K562 (cell line): ENCODE data around the gene RNFT2. TPM values are rescaled to one million over a fixed set of nuclear protein-coding genes. Genes with fewer than 3 reads are reported as not detected.

ENCODE experiments used
- ARNT ChIP-seq, 2 experiments: fragments of 450-650 bp; IDR thresholded peaks; 2 replicates each; pipeline ENCODE4 v1.6.1; 2016; ENCODE audit warnings: mild to moderate bottlenecking in 1 of 2
- BCOR ChIP-seq: fragments of 450-650 bp; IDR thresholded peaks from 2 replicates; pipeline ENCODE4 v1.6.1; 2016
- CBFA2T2 ChIP-seq: fragments of 450-650 bp; conservative IDR thresholded peaks from 2 replicates; pipeline ENCODE4 v1.6.1; 2017; ENCODE audit warnings: mild to moderate bottlenecking
- CHD2 ChIP-seq: IDR thresholded peaks from 2 replicates; pipeline ENCODE4 v1.6.1; 2011; ENCODE audit warnings: low read depth, low read length
- KHSRP ChIP-seq: fragments of 450-650 bp; IDR thresholded peaks from 2 replicates; pipeline ENCODE4 v1.6.1; 2017
- LCOR ChIP-seq: sonication (generic); formaldehyde crosslinking; IDR thresholded peaks from 2 replicates; pipeline ENCODE4 v1.8.0; 2022; ENCODE audit warnings: mild to moderate bottlenecking, missing genetic modification reagents
- MTA3 ChIP-seq: fragments of 450-650 bp; formaldehyde crosslinking; IDR thresholded peaks from 2 replicates; pipeline ENCODE4 v1.6.1; 2017; ENCODE audit warnings: mild to moderate bottlenecking, borderline replicate concordance
- SNIP1 ChIP-seq: fragments of 450-650 bp; IDR thresholded peaks from 2 replicates; pipeline ENCODE4 v1.7.1; 2017; ENCODE audit warnings: low read depth, mild to moderate bottlenecking
- STAT5B ChIP-seq: fragments of 250-450 bp; sonication (Bioruptor Pico); IDR thresholded peaks from 2 replicates; pipeline ENCODE4 v1.8.0; 2021; ENCODE audit warnings: mild to moderate bottlenecking, inconsistent platforms
- ZNF263 ChIP-seq: sonication (generic); formaldehyde crosslinking; IDR thresholded peaks from 2 replicates; pipeline ENCODE4 v1.8.0; 2022; ENCODE audit warnings: mild to moderate bottlenecking, missing genetic modification reagents, borderline replicate concordance
- polyA plus RNA-seq, 8 experiments: library from polyadenylated mRNA; depleted of rRNA in 4 of 8; stranded (reverse) in 5 of 8; unstranded in 3 of 8; fragments of >200 nt; fragmentation: Nextera tagmentation in 2 of 8; fragmentation: Illumina TruSeq in 1 of 8; extraction: Ambion mirVana in 2 of 8; extraction: Trizol in 1 of 8; gene quantifications; 2 replicates each; pipeline versions ENCODE4 v1.2.1 to v1.2.3, GENCODE V29; 2011 to 2014; ENCODE audit warnings: inconsistent platforms in 1 of 8, missing spikeins in 1 of 8
- total RNA-seq, 7 experiments: library from RNA; depleted of rRNA in 6 of 7; stranded (reverse); fragments of >200 nt in 6 of 7; fragmentation: Illumina TruSeq in 2 of 7; extraction: Trizol in 2 of 7; gene quantifications; 2 replicates each; pipeline versions ENCODE4 v1.2.1 to v1.2.3, GENCODE V29; 2011 to 2021; ENCODE audit warnings: low replicate concordance in 1 of 7
- TF ChIP-seq, protein P1 (sequence below): fragments of 450-650 bp; IDR thresholded peaks from 2 replicates; pipeline ENCODE4 v1.6.1; 2016; ENCODE audit warnings: mild to moderate bottlenecking, moderate library complexity
- TF ChIP-seq, protein P2 (sequence below): fragments of 250-450 bp; sonication (Bioruptor Pico); IDR thresholded peaks from 2 replicates; pipeline ENCODE4 v1.4.0; 2020; ENCODE audit warnings: mild to moderate bottlenecking

The RNFT2 gene
- total and polyA plus RNA-seq, 9 of the 15 experiments (the other 6 are each of a cell fraction or from before 2014, with no cell fraction given): 3.6 to 26.3 (median 9.5) TPM

DNA sequence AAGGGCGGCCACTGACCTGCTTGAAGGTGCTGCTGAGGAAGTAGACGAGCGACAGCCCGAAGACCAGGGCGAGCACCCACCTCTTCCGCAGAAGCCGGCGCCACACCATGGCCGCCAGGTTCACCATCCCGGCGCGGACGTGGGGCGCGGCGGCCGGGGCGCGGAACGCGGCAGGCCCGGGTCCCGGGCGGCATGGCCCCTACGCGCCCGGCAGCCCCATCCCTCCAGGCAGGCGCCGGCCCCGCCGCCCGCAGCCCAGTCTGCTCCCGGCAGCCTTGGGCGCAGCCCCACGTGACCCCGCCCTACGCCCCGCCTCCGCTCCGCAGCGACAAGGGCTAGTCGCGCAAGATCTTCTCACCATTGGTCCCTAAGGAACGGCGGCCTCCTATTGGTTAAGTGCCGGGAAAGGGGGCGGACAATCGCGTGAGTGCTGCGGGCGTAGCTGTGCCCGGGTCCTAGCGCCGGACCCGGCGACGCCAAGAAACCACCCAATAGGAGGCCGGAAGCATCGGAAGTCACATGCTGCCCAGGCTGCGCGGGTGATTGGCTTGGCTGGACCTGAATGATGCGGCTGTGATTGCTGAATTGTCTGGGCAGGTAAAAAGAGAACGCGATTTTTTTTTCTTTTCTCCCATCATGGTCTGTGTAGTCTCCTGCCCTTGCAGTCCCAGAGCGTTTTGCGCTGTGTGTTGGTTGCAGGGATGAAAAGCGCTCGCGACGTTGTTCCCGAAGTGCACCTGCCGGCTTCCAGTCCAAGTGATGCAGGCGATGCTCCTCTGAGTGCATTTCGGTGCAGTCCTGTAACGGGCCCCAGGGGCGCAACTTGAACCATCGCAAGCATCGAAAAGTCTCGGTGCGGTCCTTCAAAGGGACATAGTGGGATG lies at the start of gene RNFT2, which contains the start of gene SPRING1 (continued):
- TF ChIP-seq, protein P1, sequence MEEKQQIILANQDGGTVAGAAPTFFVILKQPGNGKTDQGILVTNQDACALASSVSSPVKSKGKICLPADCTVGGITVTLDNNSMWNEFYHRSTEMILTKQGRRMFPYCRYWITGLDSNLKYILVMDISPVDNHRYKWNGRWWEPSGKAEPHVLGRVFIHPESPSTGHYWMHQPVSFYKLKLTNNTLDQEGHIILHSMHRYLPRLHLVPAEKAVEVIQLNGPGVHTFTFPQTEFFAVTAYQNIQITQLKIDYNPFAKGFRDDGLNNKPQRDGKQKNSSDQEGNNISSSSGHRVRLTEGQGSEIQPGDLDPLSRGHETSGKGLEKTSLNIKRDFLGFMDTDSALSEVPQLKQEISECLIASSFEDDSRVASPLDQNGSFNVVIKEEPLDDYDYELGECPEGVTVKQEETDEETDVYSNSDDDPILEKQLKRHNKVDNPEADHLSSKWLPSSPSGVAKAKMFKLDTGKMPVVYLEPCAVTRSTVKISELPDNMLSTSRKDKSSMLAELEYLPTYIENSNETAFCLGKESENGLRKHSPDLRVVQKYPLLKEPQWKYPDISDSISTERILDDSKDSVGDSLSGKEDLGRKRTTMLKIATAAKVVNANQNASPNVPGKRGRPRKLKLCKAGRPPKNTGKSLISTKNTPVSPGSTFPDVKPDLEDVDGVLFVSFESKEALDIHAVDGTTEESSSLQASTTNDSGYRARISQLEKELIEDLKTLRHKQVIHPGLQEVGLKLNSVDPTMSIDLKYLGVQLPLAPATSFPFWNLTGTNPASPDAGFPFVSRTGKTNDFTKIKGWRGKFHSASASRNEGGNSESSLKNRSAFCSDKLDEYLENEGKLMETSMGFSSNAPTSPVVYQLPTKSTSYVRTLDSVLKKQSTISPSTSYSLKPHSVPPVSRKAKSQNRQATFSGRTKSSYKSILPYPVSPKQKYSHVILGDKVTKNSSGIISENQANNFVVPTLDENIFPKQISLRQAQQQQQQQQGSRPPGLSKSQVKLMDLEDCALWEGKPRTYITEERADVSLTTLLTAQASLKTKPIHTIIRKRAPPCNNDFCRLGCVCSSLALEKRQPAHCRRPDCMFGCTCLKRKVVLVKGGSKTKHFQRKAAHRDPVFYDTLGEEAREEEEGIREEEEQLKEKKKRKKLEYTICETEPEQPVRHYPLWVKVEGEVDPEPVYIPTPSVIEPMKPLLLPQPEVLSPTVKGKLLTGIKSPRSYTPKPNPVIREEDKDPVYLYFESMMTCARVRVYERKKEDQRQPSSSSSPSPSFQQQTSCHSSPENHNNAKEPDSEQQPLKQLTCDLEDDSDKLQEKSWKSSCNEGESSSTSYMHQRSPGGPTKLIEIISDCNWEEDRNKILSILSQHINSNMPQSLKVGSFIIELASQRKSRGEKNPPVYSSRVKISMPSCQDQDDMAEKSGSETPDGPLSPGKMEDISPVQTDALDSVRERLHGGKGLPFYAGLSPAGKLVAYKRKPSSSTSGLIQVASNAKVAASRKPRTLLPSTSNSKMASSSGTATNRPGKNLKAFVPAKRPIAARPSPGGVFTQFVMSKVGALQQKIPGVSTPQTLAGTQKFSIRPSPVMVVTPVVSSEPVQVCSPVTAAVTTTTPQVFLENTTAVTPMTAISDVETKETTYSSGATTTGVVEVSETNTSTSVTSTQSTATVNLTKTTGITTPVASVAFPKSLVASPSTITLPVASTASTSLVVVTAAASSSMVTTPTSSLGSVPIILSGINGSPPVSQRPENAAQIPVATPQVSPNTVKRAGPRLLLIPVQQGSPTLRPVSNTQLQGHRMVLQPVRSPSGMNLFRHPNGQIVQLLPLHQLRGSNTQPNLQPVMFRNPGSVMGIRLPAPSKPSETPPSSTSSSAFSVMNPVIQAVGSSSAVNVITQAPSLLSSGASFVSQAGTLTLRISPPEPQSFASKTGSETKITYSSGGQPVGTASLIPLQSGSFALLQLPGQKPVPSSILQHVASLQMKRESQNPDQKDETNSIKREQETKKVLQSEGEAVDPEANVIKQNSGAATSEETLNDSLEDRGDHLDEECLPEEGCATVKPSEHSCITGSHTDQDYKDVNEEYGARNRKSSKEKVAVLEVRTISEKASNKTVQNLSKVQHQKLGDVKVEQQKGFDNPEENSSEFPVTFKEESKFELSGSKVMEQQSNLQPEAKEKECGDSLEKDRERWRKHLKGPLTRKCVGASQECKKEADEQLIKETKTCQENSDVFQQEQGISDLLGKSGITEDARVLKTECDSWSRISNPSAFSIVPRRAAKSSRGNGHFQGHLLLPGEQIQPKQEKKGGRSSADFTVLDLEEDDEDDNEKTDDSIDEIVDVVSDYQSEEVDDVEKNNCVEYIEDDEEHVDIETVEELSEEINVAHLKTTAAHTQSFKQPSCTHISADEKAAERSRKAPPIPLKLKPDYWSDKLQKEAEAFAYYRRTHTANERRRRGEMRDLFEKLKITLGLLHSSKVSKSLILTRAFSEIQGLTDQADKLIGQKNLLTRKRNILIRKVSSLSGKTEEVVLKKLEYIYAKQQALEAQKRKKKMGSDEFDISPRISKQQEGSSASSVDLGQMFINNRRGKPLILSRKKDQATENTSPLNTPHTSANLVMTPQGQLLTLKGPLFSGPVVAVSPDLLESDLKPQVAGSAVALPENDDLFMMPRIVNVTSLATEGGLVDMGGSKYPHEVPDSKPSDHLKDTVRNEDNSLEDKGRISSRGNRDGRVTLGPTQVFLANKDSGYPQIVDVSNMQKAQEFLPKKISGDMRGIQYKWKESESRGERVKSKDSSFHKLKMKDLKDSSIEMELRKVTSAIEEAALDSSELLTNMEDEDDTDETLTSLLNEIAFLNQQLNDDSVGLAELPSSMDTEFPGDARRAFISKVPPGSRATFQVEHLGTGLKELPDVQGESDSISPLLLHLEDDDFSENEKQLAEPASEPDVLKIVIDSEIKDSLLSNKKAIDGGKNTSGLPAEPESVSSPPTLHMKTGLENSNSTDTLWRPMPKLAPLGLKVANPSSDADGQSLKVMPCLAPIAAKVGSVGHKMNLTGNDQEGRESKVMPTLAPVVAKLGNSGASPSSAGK: peak; percentile 62; the same call in 1 of the 2 replicates
- TF ChIP-seq STAT5B (CRISPR knock-in tag): no peak
- TF ChIP-seq, protein P2, sequence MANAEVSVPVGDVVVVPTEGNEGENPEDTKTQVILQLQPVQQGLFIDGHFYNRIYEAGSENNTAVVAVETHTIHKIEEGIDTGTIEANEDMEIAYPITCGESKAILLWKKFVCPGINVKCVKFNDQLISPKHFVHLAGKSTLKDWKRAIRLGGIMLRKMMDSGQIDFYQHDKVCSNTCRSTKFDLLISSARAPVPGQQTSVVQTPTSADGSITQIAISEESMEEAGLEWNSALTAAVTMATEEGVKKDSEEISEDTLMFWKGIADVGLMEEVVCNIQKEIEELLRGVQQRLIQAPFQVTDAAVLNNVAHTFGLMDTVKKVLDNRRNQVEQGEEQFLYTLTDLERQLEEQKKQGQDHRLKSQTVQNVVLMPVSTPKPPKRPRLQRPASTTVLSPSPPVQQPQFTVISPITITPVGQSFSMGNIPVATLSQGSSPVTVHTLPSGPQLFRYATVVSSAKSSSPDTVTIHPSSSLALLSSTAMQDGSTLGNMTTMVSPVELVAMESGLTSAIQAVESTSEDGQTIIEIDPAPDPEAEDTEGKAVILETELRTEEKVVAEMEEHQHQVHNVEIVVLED (CRISPR knock-in tag): peak; percentile 78
- no peak for TF ChIP-seq ZNF263 (CRISPR knock-in tag)
- TF ChIP-seq ARNT (IDR thresholded peaks at IDR 0.05): 0 out of 4 replicates have a peak, but pooled peaks have one; percentile 21 to 24
- no peak for TF ChIP-seq LCOR (CRISPR knock-in tag)
- 0 out of 2 replicates have a peak, but pooled peaks have one; percentile 54 for TF ChIP-seq CHD2
- TF ChIP-seq SNIP1: no peak
- TF ChIP-seq KHSRP: peak; percentile 48; the same call in 1 of the 2 replicates
- peak; percentile 68 for TF ChIP-seq CBFA2T2
- peak; percentile 47 for TF ChIP-seq BCOR
- peak; percentile 88; the same call in 1 of the 2 replicates for TF ChIP-seq MTA3
